HL-60 (cell line): ENCODE data around the gene DPEP1.

ENCODE experiments used
- DNase-seq, 2 experiments: peaks; one replicate each; pipeline ENCODE4 v3.0.0-alpha.2; 2010 to 2020; ENCODE audit warnings: low read depth in 1 of 2, low spot score in 1 of 2
- H3K27ac ChIP-seq: fragments of 250-450 bp; sonication (Bioruptor Pico); replicated peaks from 2 replicates; pipeline ENCODE4 v1.5.1; 2020; ENCODE audit warnings: mild to moderate bottlenecking, moderate library complexity
- H3K27me3 ChIP-seq: fragments of 250-450 bp; sonication (Bioruptor Pico); 2 replicates; pipeline ENCODE4 v1.5.1; 2021; ENCODE audit warnings: mild to moderate bottlenecking, moderate library complexity; ENCODE audit not compliant: insufficient read depth, poor library complexity, severe bottlenecking
- H3K4me3 ChIP-seq: replicated peaks from 2 replicates; pipeline ENCODE4 v1.5.1; 2011; ENCODE audit warnings: mild to moderate bottlenecking, control low read depth, low read length; ENCODE audit not compliant: insufficient read depth
- CTCF ChIP-seq: IDR thresholded peaks from one replicate; pipeline ENCODE4 v1.5.1; 2011; ENCODE audit warnings: low read length, control low read depth, inconsistent platforms; ENCODE audit not compliant: insufficient read depth
- GABPA ChIP-seq: IDR thresholded peaks from 2 replicates; pipeline ENCODE4 v1.6.1; 2012; ENCODE audit warnings: low read depth
- POLR2AphosphoS5 ChIP-seq: IDR thresholded peaks from 2 replicates; pipeline ENCODE4 v1.6.1; 2012; ENCODE audit warnings: low read depth
- SPI1 ChIP-seq: IDR thresholded peaks from 2 replicates; pipeline ENCODE4 v1.6.1; 2012; ENCODE audit warnings: low read depth, mild to moderate bottlenecking, borderline replicate concordance
- TF ChIP-seq, protein P1 (sequence below): IDR thresholded peaks from 2 replicates; pipeline ENCODE4 v1.6.1; 2012; ENCODE audit warnings: low read depth; ENCODE audit not compliant: insufficient replicate concordance

The DPEP1 gene

DNA sequence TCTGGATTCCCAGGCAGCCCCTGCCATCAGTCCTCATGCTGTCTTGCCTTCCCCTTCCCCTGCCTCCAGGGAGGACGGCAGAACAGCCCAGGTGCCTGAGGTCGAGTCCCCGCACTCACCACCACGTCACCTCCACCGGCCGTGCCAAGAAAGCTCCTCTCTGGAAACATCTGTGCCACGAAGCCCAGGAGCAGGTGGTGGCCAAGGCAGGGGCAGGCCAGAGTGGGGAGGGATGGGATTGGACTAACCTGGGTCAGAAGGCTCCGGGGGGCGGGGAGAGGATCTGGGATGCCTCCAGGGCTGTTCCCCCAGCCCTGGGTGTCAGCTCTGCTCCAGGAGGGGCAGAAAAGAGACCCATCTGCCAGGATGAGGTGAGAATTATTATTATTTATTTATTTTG, 7.4 kb upstream of the DPEP1 start:
- Histone ChIP-seq H3K27ac (no peak overlapping the region), H3K4me3 (no peak overlapping the region), H3K27me3 (no peaks in the 10 kb centered on the region)
- DNase-seq = no peak
- TF ChIP-seq GABPA = no peak
- no peak for TF ChIP-seq POLR2AphosphoS5
- TF ChIP-seq, protein P1, sequence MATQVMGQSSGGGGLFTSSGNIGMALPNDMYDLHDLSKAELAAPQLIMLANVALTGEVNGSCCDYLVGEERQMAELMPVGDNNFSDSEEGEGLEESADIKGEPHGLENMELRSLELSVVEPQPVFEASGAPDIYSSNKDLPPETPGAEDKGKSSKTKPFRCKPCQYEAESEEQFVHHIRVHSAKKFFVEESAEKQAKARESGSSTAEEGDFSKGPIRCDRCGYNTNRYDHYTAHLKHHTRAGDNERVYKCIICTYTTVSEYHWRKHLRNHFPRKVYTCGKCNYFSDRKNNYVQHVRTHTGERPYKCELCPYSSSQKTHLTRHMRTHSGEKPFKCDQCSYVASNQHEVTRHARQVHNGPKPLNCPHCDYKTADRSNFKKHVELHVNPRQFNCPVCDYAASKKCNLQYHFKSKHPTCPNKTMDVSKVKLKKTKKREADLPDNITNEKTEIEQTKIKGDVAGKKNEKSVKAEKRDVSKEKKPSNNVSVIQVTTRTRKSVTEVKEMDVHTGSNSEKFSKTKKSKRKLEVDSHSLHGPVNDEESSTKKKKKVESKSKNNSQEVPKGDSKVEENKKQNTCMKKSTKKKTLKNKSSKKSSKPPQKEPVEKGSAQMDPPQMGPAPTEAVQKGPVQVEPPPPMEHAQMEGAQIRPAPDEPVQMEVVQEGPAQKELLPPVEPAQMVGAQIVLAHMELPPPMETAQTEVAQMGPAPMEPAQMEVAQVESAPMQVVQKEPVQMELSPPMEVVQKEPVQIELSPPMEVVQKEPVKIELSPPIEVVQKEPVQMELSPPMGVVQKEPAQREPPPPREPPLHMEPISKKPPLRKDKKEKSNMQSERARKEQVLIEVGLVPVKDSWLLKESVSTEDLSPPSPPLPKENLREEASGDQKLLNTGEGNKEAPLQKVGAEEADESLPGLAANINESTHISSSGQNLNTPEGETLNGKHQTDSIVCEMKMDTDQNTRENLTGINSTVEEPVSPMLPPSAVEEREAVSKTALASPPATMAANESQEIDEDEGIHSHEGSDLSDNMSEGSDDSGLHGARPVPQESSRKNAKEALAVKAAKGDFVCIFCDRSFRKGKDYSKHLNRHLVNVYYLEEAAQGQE = no peak
- no peak for TF ChIP-seq CTCF

GRCh38 chr16:89607453-89607852, 6.0 kb upstream of the DPEP1 start:
- TF ChIP-seq, protein P1 = no peak
- no peak for TF ChIP-seq GABPA
- TF ChIP-seq CTCF = no peak
- Histone ChIP-seq H3K4me3 (no peak overlapping the region), H3K27ac (no peak overlapping the region), H3K27me3 (no peaks in the 10 kb centered on the region)
- no peak for DNase-seq

DNA sequence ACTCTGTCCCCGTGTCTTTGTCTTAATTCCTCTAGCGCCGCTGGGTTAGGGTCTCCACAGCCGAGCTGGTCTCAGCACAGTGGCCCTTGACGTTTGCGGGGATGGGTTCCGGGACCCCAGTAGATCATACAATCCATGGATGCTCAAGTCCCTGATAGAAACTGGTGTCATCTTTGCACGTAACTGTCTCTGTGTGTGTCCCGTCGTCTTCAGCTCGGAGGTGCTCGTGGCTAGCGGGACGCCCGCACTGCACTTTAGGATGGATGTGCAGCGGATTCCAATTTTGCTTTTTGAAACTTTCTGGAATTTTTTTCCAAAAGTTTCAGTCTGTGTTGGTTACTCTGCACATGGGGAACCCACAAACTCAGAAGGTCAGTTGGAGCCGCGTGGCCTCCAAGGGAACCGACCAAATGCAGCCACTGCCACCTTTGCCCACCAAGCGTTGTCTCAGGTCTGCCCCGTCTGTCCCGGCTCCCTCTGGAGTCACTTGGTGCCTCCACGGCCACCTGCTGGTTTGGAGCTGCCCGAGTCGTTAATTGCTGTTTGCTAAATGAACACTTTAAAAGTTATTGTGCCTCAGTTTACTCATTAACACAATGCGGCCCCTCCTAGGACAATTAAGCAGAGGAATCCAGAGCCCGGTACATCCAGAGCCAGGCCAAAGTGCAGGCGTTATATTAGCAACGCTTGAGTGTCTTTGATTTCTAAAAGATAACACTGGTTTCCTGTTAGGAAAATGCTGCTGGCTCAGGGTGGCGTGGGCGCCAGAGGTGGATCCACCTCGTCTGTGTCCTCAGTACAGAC, 5.3 kb upstream of the DPEP1 start:
- DNase-seq = no peak
- H3K27me3 ChIP-seq = no peaks in the 10 kb centered on the region
- no peak overlapping the region for H3K27ac ChIP-seq
- TF ChIP-seq, protein P1 = no peak
- no peak for TF ChIP-seq GABPA
- TF ChIP-seq POLR2AphosphoS5 = no peak
- TF ChIP-seq SPI1 = no peak
- TF ChIP-seq CTCF = no peak
- no peak overlapping the region for H3K4me3 ChIP-seq
